ENCODE measurements around the gene FRMD4A.

FRMD4A gene

DNA sequence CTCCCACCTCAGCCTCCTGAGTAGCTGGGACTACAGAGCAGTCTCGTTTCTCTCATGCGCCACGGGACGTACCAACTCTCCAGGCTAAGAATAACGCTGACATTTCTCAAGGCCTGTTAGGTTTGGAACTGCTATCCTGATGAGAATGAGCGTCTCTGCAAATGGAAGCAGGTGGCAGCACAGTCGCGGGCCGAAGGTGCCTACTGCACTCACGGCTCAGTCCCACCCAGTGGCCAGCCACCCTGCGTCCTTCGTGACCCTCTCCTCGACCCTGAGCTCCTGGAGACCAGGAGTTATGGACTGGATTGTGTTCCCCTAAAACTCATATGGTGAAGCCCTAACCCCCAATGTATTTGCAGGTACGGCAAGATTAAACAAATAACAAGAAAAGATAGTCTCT is 469.8 kb downstream of the FRMD4A start:
- Histone ChIP-seq H3K4me1 (ENCODE audit: control insufficient read depth, insufficient read depth, low read length, poor library complexity, severe bottlenecking) (no peaks in the 10 kb centered on the region), H3K4me3 (ENCODE audit: insufficient read depth, low read depth, low read length, poor library complexity, severe bottlenecking) (no peak overlapping the region), H3K27ac (ENCODE audit: insufficient read depth, low read length, poor library complexity, severe bottlenecking) (no peak overlapping the region), H3K27me3 (replicated peaks; ENCODE audit: control insufficient read depth, insufficient read depth, low read length, poor library complexity, severe bottlenecking) (no peaks in the 10 kb centered on the region), H3K9me3 (ENCODE audit: control insufficient read depth, low read length) (no peaks in the 10 kb centered on the region), H3K36me3 (ENCODE audit: control insufficient read depth, insufficient read depth, low read length) (no peaks in the 10 kb centered on the region)
- no peak for DNase-seq

DNA sequence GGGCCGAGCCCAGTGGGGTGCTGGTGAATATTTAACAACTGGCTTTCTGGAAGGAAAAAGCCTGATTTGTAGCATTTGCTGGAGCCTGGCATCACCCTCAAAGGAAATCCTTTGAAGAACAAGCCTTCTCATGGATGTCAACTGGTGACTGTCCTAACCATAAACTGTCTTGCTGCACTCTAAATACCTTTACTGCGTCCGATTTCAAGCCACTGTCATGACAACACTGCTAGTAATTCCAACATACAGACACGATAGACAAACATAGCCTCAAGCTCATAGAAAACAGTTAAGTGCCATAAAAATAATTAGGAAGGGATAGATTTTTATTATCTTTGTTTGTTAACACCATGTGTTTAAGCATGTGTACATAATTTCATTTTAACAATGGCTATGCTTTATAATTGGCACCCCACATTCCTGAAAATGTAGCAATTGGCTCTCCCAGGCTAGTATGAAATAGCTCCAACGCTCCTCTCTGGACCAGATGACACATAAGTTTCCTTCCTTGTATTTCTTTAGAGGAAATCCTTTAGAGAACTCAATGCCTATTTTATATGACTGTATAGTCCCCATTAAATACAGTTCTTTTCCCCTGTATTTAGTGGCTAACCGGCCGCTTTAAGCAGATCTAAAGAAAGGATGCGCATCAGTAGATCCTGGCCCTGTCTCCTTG is 470.6 kb downstream of the FRMD4A start:
- Histone ChIP-seq H3K4me1 (ENCODE audit: control insufficient read depth, insufficient read depth, low read length, poor library complexity, severe bottlenecking) (no peaks in the 10 kb centered on the region), H3K27me3 (replicated peaks; ENCODE audit: control insufficient read depth, insufficient read depth, low read length, poor library complexity, severe bottlenecking) (no peaks in the 10 kb centered on the region), H3K9me3 (ENCODE audit: control insufficient read depth, low read length) (no peaks in the 10 kb centered on the region), H3K36me3 (ENCODE audit: control insufficient read depth, insufficient read depth, low read length) (no peaks in the 10 kb centered on the region), H3K27ac (ENCODE audit: insufficient read depth, low read length, poor library complexity, severe bottlenecking) (no peak overlapping the region), H3K4me3 (ENCODE audit: insufficient read depth, low read depth, low read length, poor library complexity, severe bottlenecking) (no peak overlapping the region)
- DNase-seq, result no peak

DNA sequence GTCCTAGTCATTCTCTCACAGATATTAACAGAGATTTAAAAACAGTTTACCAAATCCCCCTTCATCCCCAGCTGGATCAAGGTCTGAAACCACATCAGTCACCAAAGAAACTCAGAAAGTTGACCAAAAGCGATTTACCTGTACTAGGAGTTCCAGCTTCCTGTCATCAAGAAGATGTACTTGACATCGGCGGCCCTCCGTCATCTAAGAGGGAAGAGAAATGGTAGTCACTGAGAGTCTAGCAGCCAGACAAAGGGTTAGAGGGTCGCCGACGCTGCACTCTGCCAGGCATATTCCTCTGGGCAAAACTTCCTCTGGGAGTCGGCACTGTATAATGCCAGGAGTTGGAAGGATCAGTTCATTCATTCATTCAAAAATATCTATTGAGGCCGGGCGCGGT is 472.0 kb downstream of the FRMD4A start:
- Histone ChIP-seq H3K27me3 (replicated peaks; ENCODE audit: control insufficient read depth, insufficient read depth, low read length, poor library complexity, severe bottlenecking) (no peaks in the 10 kb centered on the region), H3K27ac (ENCODE audit: insufficient read depth, low read length, poor library complexity, severe bottlenecking) (no peak overlapping the region), H3K4me3 (ENCODE audit: insufficient read depth, low read depth, low read length, poor library complexity, severe bottlenecking) (no peak overlapping the region), H3K9me3 (ENCODE audit: control insufficient read depth, low read length) (no peaks in the 10 kb centered on the region), H3K4me1 (ENCODE audit: control insufficient read depth, insufficient read depth, low read length, poor library complexity, severe bottlenecking) (no peaks in the 10 kb centered on the region), H3K36me3 (ENCODE audit: control insufficient read depth, insufficient read depth, low read length) (no peaks in the 10 kb centered on the region)
- no peak for DNase-seq

DNA sequence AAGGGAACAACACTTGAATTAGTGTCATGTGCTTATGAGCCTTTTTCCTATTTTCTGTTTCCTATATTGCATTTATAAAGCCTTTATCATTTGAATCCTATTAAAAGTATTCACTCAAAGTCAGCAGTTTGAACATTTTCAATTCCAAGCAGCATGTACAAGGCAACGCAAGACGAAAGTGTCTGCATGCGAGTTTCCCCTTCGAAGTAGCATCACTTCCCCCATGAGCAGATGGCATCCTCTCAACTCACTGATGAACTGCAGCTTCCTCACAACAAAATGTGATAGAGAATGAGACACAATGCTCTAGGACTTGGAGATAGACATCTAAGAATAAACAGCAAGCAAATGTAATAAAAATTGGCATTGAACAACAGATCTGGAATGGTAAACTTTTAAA is 473.3 kb downstream of the FRMD4A start:
- Histone ChIP-seq H3K9me3 (ENCODE audit: control insufficient read depth, low read length) (no peaks in the 10 kb centered on the region), H3K27ac (ENCODE audit: insufficient read depth, low read length, poor library complexity, severe bottlenecking) (no peak overlapping the region), H3K4me3 (ENCODE audit: insufficient read depth, low read depth, low read length, poor library complexity, severe bottlenecking) (no peak overlapping the region), H3K27me3 (replicated peaks; ENCODE audit: control insufficient read depth, insufficient read depth, low read length, poor library complexity, severe bottlenecking) (no peaks in the 10 kb centered on the region), H3K4me1 (ENCODE audit: control insufficient read depth, insufficient read depth, low read length, poor library complexity, severe bottlenecking) (no peaks in the 10 kb centered on the region), H3K36me3 (ENCODE audit: control insufficient read depth, insufficient read depth, low read length) (no peaks in the 10 kb centered on the region)
- DNase-seq, result no peak

DNA sequence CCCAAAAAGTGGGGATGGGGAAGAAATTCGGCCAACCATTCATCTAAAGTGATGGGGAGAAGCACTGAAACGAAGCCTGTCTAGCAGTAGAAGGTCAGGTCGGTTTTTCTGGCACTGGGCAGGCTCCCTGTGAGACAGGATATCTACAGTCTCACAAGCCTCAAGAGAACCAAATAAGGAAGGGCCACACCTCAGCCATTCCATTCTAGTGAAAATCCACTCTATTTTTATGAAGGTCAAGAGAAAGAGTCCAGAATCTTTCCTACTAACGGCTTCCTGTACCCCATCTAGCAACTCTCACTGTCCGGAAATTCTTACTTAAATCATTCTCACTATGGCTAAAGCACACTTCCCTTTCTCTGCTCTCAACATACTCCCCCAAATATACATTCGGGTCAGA is 476.9 kb downstream of the FRMD4A start:
- DNase-seq, result no peak
- Histone ChIP-seq H3K36me3 (ENCODE audit: control insufficient read depth, insufficient read depth, low read length) (no peaks in the 10 kb centered on the region), H3K27me3 (replicated peaks; ENCODE audit: control insufficient read depth, insufficient read depth, low read length, poor library complexity, severe bottlenecking) (no peaks in the 10 kb centered on the region), H3K4me3 (ENCODE audit: insufficient read depth, low read depth, low read length, poor library complexity, severe bottlenecking) (no peak overlapping the region), H3K4me1 (ENCODE audit: control insufficient read depth, insufficient read depth, low read length, poor library complexity, severe bottlenecking) (no peaks in the 10 kb centered on the region), H3K27ac (ENCODE audit: insufficient read depth, low read length, poor library complexity, severe bottlenecking) (no peak overlapping the region), H3K9me3 (ENCODE audit: control insufficient read depth, low read length) (no peaks in the 10 kb centered on the region)

DNA sequence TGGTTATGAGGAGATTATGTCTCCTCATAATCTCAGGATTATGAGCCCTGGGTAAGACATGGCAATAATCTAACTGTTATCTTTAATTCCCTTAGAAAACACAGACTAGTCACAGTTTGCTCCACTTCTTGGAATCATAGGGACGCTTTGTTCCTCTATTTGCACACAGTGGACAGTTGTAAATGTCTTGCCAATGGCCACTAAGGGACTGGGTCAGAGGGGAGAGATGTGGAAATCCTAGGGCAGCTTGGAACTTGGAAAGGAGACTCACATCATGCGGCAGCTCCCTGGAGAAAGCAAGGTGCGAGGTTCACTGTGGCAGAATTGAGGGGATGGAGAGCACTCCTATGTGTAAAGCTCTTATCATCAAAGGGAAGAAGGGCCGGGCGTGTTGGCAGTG is 477.9 kb downstream of the FRMD4A start:
- DNase-seq, result no peak
- H3K27ac ChIP-seq (ENCODE audit: insufficient read depth, low read length, poor library complexity, severe bottlenecking), result no peak overlapping the region
- no peaks in the 10 kb centered on the region for H3K4me1 ChIP-seq (ENCODE audit: control insufficient read depth, insufficient read depth, low read length, poor library complexity, severe bottlenecking)
- H3K9me3 ChIP-seq (ENCODE audit: control insufficient read depth, low read length), result no peaks in the 10 kb centered on the region
- no peaks in the 10 kb centered on the region for H3K27me3 ChIP-seq (replicated peaks; ENCODE audit: control insufficient read depth, insufficient read depth, low read length, poor library complexity, severe bottlenecking)
- H3K4me3 ChIP-seq (ENCODE audit: insufficient read depth, low read depth, low read length, poor library complexity, severe bottlenecking), result no peak overlapping the region
- no peaks in the 10 kb centered on the region for H3K36me3 ChIP-seq (ENCODE audit: control insufficient read depth, insufficient read depth, low read length)

DNA sequence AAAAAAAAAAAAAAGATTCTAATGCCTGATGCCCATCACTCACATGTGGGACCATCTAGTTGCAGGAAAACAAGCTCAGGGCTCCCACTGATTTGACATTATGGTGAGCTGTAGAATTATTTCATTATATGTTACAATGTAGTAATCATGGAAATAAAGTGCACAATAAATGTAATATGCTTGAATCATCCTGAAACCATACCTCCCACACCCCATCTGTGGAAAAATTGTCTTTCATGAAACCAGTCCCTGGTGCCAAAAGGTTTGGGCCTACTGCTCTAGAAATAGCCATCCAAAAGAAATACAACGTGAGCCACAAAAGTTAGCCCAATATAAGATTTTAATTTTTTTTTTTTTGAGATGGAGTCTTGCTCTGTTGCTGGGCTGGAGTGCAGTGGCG is 478.8 kb downstream of the FRMD4A start:
- no peaks in the 10 kb centered on the region for H3K27me3 ChIP-seq (replicated peaks; ENCODE audit: control insufficient read depth, insufficient read depth, low read length, poor library complexity, severe bottlenecking)
- H3K9me3 ChIP-seq (ENCODE audit: control insufficient read depth, low read length), result no peaks in the 10 kb centered on the region
- no peak overlapping the region for H3K4me3 ChIP-seq (ENCODE audit: insufficient read depth, low read depth, low read length, poor library complexity, severe bottlenecking)
- peaks cover 7% of the 10 kb centered on the region for H3K4me1 ChIP-seq (ENCODE audit: control insufficient read depth, insufficient read depth, low read length, poor library complexity, severe bottlenecking)
- H3K27ac ChIP-seq (ENCODE audit: insufficient read depth, low read length, poor library complexity, severe bottlenecking), result no peak overlapping the region
- H3K36me3 ChIP-seq (ENCODE audit: control insufficient read depth, insufficient read depth, low read length), result no peaks in the 10 kb centered on the region
- no peak for DNase-seq

DNA sequence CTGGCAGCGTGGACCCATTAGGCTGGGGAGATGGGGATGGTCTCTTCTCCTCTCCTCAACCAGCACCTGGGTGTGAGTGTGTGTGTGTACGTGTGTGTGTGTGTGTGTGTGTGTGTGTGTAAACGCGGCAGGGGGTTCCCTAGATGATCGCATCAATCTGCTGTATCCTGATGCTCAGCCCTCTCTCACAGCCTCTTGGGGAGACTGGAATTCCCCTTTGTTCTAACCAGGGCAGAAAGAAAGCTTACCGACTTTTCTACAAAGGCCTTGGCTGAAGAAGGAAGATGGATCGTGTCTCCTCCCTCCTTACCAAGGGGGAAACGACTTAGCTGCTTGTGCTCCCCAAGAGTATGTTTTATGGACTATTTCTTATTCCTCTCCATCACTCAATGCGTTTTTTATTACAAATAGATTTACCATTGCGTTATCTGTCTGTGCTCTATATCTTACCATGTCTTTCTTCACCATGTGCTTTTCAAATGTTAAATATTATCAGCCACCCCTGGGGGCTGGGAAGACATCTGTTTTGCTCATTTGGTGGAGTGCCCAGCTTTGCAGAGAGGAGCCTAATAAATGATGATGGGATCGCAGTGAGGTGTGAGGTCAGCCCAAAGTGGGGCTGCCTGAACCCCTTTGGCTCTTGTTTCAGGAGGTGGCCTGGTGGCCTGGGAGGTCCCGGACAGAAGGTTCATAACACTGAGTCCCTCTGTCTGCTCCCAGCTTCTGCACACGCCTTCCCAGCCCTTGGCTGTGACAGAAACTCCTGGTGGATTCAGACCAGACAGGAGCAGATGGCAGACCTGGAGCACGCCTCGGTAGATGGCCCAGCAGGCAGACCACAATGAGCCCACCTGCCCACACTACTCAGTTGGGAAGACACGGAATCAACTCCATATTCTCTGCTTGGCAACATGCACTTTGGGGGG is 481.9 kb downstream of the FRMD4A start:
- Histone ChIP-seq H3K9me3 (ENCODE audit: control insufficient read depth, low read length) (no peaks in the 10 kb centered on the region), H3K4me3 (ENCODE audit: insufficient read depth, low read depth, low read length, poor library complexity, severe bottlenecking) (no peak overlapping the region), H3K27me3 (replicated peaks; ENCODE audit: control insufficient read depth, insufficient read depth, low read length, poor library complexity, severe bottlenecking) (no peaks in the 10 kb centered on the region), H3K36me3 (ENCODE audit: control insufficient read depth, insufficient read depth, low read length) (no peaks in the 10 kb centered on the region), H3K27ac (ENCODE audit: insufficient read depth, low read length, poor library complexity, severe bottlenecking) (no peak overlapping the region), H3K4me1 (ENCODE audit: control insufficient read depth, insufficient read depth, low read length, poor library complexity, severe bottlenecking) (peaks cover 7% of the 10 kb centered on the region)
- no peak for DNase-seq

DNA sequence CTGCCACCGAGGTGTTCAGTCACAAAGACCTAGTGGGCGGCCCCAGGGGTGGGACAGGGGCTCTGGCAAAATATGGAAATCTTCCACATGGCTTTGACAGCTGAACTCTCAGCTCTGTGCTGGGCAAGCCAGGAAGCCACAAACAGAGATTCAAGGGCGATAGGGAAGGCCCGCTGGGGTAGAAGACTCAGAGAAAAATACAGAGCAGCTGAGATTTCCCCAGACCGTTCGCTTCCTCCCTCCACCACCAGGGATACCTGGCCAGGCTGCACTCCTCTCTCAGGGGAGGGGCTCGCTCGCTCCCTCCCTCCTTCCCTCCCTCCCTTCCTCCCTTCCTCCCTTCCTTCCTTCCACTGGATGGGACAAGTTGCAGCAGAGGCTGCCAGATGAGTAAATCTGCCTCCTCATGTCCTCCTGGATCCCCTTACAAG is 483.5 kb downstream of the FRMD4A start:
- Histone ChIP-seq H3K4me3 (ENCODE audit: insufficient read depth, low read depth, low read length, poor library complexity, severe bottlenecking) (no peak overlapping the region), H3K27me3 (replicated peaks; ENCODE audit: control insufficient read depth, insufficient read depth, low read length, poor library complexity, severe bottlenecking) (no peaks in the 10 kb centered on the region), H3K36me3 (ENCODE audit: control insufficient read depth, insufficient read depth, low read length) (no peaks in the 10 kb centered on the region), H3K4me1 (ENCODE audit: control insufficient read depth, insufficient read depth, low read length, poor library complexity, severe bottlenecking) (peaks cover 7% of the 10 kb centered on the region), H3K27ac (ENCODE audit: insufficient read depth, low read length, poor library complexity, severe bottlenecking) (no peak overlapping the region), H3K9me3 (ENCODE audit: control insufficient read depth, low read length) (no peaks in the 10 kb centered on the region)
- DNase-seq, result no peak

DNA sequence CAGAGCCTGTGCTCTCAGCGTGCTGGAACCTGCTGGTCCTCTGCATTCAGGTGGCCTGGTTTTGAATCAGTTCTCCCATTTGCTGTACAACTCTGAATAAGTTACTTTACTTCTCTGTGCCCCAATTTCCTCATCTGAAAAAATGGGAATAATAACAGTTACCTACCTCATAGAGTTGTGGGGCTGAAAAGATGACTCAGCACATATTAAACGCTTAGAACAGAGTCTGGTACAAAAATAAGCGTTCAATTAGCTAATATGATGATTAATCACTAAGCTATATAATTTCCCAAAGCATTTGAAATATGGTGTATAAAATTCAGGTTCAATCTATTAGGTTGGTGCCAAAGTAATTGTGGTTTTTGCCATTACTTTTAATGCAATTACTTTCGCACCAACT is 484.8 kb downstream of the FRMD4A start:
- no peak overlapping the region for H3K27ac ChIP-seq (ENCODE audit: insufficient read depth, low read length, poor library complexity, severe bottlenecking)
- no peaks in the 10 kb centered on the region for H3K36me3 ChIP-seq (ENCODE audit: control insufficient read depth, insufficient read depth, low read length)
- no peaks in the 10 kb centered on the region for H3K27me3 ChIP-seq (replicated peaks; ENCODE audit: control insufficient read depth, insufficient read depth, low read length, poor library complexity, severe bottlenecking)
- no peak for DNase-seq
- no peak overlapping the region for H3K4me3 ChIP-seq (ENCODE audit: insufficient read depth, low read depth, low read length, poor library complexity, severe bottlenecking)
- H3K9me3 ChIP-seq (ENCODE audit: control insufficient read depth, low read length), result no peaks in the 10 kb centered on the region
- H3K4me1 ChIP-seq (ENCODE audit: control insufficient read depth, insufficient read depth, low read length, poor library complexity, severe bottlenecking), result peaks cover 7% of the 10 kb centered on the region

Measured in effector memory CD4-positive, alpha-beta T cell (primary cell).